Measurements from ENCODE around the gene YES1.

Gene YES1

GRCh38 chr18:708096-708495 lies 103.9 kb downstream of the YES1 start:
- in situ Hi-C loops (cut with HindIII; ENCODE audit: low sequenced_read_pairs) = no loop called here

GRCh38 chr18:706405-706804 lies 105.6 kb downstream of the YES1 start:
- TF ChIP-seq CTCF (IDR thresholded peaks at IDR 0.05; ENCODE audit: low read depth, low read length) = no peak
- H3K4me3 ChIP-seq (ENCODE audit: low read depth, low read length) = no peak overlapping the region
- DNase-seq (ENCODE audit: low read depth, low spot score) = no peak
- in situ Hi-C loops (cut with HindIII; ENCODE audit: low sequenced_read_pairs) = no loop called here

More at GRCh38 chr18:708096-708495, 103.9 kb downstream of the YES1 start:
- no peak for DNase-seq (ENCODE audit: low read depth, low spot score)
- no peak overlapping the region for H3K4me3 ChIP-seq (ENCODE audit: low read depth, low read length)
- no peak for TF ChIP-seq CTCF (IDR thresholded peaks at IDR 0.05; ENCODE audit: low read depth, low read length)

GRCh38 chr18:703213-703967 lies 108.7 kb downstream of the YES1 start:
- TF ChIP-seq CTCF (IDR thresholded peaks at IDR 0.05; ENCODE audit: low read depth, low read length) = no peak
- in situ Hi-C loops (cut with HindIII; ENCODE audit: low sequenced_read_pairs) = no loop called here
- H3K4me3 ChIP-seq (ENCODE audit: low read depth, low read length) = no peak overlapping the region
- peak; percentile 75 for DNase-seq (ENCODE audit: low read depth, low spot score)

- no peak overlapping the region for H3K4me3 ChIP-seq (ENCODE audit: low read depth, low read length)
- in situ Hi-C loops (cut with HindIII; ENCODE audit: low sequenced_read_pairs) = no loop called here
- no peak for DNase-seq (ENCODE audit: low read depth, low spot score)
- no peak for TF ChIP-seq CTCF (IDR thresholded peaks at IDR 0.05; ENCODE audit: low read depth, low read length)
Measured at GRCh38 chr18:697800-698199, 114.2 kb downstream of the YES1 start.

GRCh38 chr18:697012-697411 lies 115.0 kb downstream of the YES1 start:
- no peak overlapping the region for H3K4me3 ChIP-seq (ENCODE audit: low read depth, low read length)
- TF ChIP-seq CTCF (IDR thresholded peaks at IDR 0.05; ENCODE audit: low read depth, low read length) = no peak
- in situ Hi-C loops (cut with HindIII; ENCODE audit: low sequenced_read_pairs) = no loop called here
- DNase-seq (ENCODE audit: low read depth, low spot score) = no peak

GRCh38 chr18:693466-694187 lies 118.4 kb downstream of the YES1 start:
- no peak for TF ChIP-seq CTCF (IDR thresholded peaks at IDR 0.05; ENCODE audit: low read depth, low read length)
- H3K4me3 ChIP-seq (ENCODE audit: low read depth, low read length) = no peak overlapping the region
- no peak for DNase-seq (ENCODE audit: low read depth, low spot score)
- in situ Hi-C loops (cut with HindIII; ENCODE audit: low sequenced_read_pairs) = no loop called here

All from astrocyte of the spinal cord (primary cell).